Vagina (tissue), 2 donors: Measurements from ENCODE around the gene YWHAH. TPM values are rescaled to one million over a fixed set of nuclear protein-coding genes. Genes with fewer than 3 reads are reported as not detected.

ENCODE experiments used
- DNase-seq, 2 donors: peaks; one replicate each; pipeline ENCODE4 v3.0.0-alpha.2; 2017; ENCODE audit errors: extremely low spot score in 2 of 2
- H3K27ac ChIP-seq: fragments of 200-600 bp; sonication (generic); one replicate; pipeline ENCODE4 v1.5.1; 2019
- H3K27me3 ChIP-seq: fragments of 200-600 bp; sonication (generic); one replicate; pipeline ENCODE4 v1.5.1; 2019
- H3K36me3 ChIP-seq, 2 donors: fragments of 200-600 bp; sonication (generic); one replicate each; pipeline ENCODE4 v1.5.1; 2017 to 2019
- H3K4me1 ChIP-seq: fragments of 200-600 bp; sonication (generic); one replicate; pipeline ENCODE4 v1.5.1; 2019
- H3K4me3 ChIP-seq, 2 donors: fragments of 200-600 bp; sonication (generic); 1 replicate in 1 of 2; 2 replicates in 1 of 2; pipeline ENCODE4 v1.5.1; 2016 to 2019
- H3K9me3 ChIP-seq: fragments of 200-600 bp; sonication (generic); one replicate; pipeline ENCODE4 v1.5.1; 2019
- POLR2A ChIP-seq, 2 donors: fragments of 450-650 bp; IDR thresholded peaks; one replicate each; pipeline ENCODE4 v1.6.1; 2017; ENCODE audit warnings: antibody characterized with exemption in 2 of 2, mild to moderate bottlenecking in 2 of 2, moderate library complexity in 2 of 2
- POLR2AphosphoS5 ChIP-seq, 2 donors: sonication (generic); formaldehyde crosslinking; IDR thresholded peaks; one replicate each; pipeline ENCODE4 v1.9.0; 2017; ENCODE audit warnings: antibody characterized with exemption in 2 of 2, mild to moderate bottlenecking in 2 of 2, low read depth in 1 of 2; ENCODE audit not compliant: insufficient read depth in 1 of 2
- intact Hi-C: fragments of 100-400 bp; cut with DNase I; formaldehyde crosslinking; loops from one replicate; pipeline ENCODE4 v1.15.1; 2023
- total RNA-seq: library from RNA; depleted of rRNA; stranded (reverse); fragments of >200 nt; gene quantifications from one replicate; pipeline ENCODE4 v1.2.3, GENCODE V29; 2016
- TF ChIP-seq, protein P1 (sequence below), 3 experiments: fragments of 450-650 bp in 2 of 3; fragments of 200-600 bp in 1 of 3; sonication (generic) in 1 of 3; IDR thresholded peaks; one replicate each; pipeline ENCODE4 v1.5.1; 2017 to 2019; ENCODE audit warnings: antibody characterized with exemption in 3 of 3, mild to moderate bottlenecking in 2 of 3, moderate library complexity in 2 of 3

Gene YWHAH
- total RNA-seq: 86.2 TPM

DNA sequence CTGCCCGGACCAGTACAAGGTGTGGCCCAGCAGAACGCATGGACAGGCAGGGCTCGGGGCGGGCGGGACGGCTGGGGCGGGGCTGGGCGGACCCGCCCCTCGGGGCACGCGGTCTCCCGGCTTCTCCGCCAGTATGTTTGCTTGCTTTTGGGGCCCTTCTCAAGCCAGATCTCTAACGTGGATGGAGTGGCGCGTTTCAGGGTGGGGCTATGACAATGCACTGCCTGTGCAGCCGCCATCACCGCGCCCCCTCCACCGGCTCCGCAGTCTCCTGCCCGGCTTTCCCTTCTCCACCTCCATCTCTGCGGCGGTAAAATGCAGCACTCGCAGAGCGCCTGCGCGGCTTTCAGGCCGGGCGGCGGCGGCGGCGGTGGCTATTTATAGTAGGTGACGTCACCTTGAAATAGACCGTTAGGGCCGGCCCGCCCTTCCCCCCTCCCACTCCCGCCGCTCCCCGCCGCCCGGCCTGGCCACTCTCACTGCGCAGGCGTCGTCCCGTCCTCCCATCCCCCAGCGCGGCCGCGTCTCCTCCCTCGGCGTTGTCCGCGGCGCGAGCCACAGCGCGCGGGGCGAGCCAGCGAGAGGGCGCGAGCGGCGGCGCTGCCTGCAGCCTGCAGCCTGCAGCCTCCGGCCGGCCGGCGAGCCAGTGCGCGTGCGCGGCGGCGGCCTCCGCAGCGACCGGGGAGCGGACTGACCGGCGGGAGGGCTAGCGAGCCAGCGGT, at the start of gene YWHAH:
Gene YWHAH, plus strand, starts transcription at position 558 of the 722 bp plus-strand sequence. CDS start 199 bp downstream, outside the sequence.
- Histone ChIP-seq H3K36me3 (no peaks in the 10 kb centered on the region), H3K4me3 (peak within 1 kb of the TSS; percentile 92 to 99), H3K4me1 (peaks cover 28% of the 10 kb centered on the region), H3K27me3 (no peaks in the 10 kb centered on the region), H3K9me3 (no peaks in the 10 kb centered on the region), H3K27ac (peak within 1 kb of the TSS; percentile 98)
- intact Hi-C loops: no loop called here
- TF ChIP-seq, protein P1, sequence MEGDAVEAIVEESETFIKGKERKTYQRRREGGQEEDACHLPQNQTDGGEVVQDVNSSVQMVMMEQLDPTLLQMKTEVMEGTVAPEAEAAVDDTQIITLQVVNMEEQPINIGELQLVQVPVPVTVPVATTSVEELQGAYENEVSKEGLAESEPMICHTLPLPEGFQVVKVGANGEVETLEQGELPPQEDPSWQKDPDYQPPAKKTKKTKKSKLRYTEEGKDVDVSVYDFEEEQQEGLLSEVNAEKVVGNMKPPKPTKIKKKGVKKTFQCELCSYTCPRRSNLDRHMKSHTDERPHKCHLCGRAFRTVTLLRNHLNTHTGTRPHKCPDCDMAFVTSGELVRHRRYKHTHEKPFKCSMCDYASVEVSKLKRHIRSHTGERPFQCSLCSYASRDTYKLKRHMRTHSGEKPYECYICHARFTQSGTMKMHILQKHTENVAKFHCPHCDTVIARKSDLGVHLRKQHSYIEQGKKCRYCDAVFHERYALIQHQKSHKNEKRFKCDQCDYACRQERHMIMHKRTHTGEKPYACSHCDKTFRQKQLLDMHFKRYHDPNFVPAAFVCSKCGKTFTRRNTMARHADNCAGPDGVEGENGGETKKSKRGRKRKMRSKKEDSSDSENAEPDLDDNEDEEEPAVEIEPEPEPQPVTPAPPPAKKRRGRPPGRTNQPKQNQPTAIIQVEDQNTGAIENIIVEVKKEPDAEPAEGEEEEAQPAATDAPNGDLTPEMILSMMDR (IDR thresholded peaks at IDR 0.05): no peak
- TF ChIP-seq POLR2A (IDR thresholded peaks at IDR 0.05): peak in 1 of 2 donors; percentile 95
- TF ChIP-seq POLR2AphosphoS5 (IDR thresholded peaks at IDR 0.05; ENCODE audit: insufficient read depth in 1 of 2, low read depth in 1 of 2): peak; percentile 78 to 90
- peak in 1 of 2 donors; percentile 95 for DNase-seq

DNA sequence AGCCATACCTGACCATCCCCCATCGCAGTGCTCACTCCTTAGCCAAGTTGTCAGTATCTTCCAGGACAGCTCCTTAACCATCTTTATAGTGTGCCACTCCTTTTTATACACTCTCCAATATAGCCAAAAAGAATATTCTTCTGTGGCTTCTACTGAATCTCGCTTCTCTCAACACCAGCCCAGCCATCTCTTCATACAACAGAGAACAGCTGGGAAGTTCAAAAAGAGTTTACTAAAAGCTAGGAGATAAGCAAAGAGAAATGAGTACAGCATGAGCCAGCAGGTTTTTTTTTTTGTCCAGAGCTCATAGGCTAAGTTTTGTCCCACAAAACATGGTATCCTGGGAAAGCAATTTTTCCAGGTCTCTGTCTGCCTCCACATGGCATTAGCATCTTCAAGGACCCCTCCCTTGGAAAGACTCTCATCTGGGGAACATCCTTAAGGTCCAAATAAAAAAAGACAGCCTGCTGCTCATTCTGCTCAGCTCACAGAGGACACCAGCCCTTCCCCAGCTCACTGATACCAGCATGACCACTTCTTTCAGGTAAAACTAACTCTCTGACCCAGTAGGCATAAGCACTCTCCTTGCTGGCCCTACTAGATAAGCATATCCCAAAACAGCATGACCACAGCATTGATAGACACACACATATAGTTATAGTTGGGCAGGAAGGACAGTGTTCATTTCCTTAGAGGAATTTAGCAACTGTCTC, 48.8 kb upstream of the YWHAH start:
- Histone ChIP-seq H3K27ac (no peak overlapping the region), H3K9me3 (no peaks in the 10 kb centered on the region), H3K27me3 (no peaks in the 10 kb centered on the region), H3K4me3 (no peak overlapping the region), H3K36me3 (peaks cover 0 to 35% of the 10 kb centered on the region in 2 donors), H3K4me1 (no peaks in the 10 kb centered on the region)
- intact Hi-C loops: no loop called here
- TF ChIP-seq POLR2AphosphoS5 (IDR thresholded peaks at IDR 0.05; ENCODE audit: insufficient read depth in 1 of 2, low read depth in 1 of 2) (no peak), POLR2A (IDR thresholded peaks at IDR 0.05) (no peak)
- TF ChIP-seq, protein P1 (IDR thresholded peaks at IDR 0.05): no peak
- DNase-seq: no peak

DNA sequence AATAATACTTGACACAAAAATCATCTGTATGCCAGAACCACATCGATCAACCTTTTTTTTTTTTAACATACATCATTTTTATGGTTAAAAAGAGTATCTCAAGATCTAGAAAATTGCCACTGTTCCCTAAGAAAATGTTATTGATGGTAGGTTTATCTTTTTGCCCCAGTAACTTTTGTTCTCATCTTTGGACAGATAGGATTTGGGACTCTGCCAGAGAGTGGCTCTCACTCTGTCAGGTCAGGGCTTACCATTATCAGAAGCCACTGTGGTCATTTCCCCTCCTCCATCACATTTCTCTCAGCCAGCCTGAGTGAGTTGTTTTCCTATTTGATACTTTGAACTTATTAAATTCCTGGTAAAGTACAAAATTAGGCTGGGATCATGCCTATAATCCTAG, 47.9 kb upstream of the YWHAH start:
- TF ChIP-seq POLR2A (IDR thresholded peaks at IDR 0.05): no peak
- TF ChIP-seq, protein P1 (IDR thresholded peaks at IDR 0.05): no peak
- Histone ChIP-seq H3K36me3 (peaks cover 0 to 37% of the 10 kb centered on the region in 2 donors), H3K9me3 (no peaks in the 10 kb centered on the region), H3K27me3 (no peaks in the 10 kb centered on the region), H3K27ac (no peak overlapping the region), H3K4me1 (no peaks in the 10 kb centered on the region), H3K4me3 (no peak overlapping the region)
- intact Hi-C loops: no loop called here
- no peak for DNase-seq

DNA sequence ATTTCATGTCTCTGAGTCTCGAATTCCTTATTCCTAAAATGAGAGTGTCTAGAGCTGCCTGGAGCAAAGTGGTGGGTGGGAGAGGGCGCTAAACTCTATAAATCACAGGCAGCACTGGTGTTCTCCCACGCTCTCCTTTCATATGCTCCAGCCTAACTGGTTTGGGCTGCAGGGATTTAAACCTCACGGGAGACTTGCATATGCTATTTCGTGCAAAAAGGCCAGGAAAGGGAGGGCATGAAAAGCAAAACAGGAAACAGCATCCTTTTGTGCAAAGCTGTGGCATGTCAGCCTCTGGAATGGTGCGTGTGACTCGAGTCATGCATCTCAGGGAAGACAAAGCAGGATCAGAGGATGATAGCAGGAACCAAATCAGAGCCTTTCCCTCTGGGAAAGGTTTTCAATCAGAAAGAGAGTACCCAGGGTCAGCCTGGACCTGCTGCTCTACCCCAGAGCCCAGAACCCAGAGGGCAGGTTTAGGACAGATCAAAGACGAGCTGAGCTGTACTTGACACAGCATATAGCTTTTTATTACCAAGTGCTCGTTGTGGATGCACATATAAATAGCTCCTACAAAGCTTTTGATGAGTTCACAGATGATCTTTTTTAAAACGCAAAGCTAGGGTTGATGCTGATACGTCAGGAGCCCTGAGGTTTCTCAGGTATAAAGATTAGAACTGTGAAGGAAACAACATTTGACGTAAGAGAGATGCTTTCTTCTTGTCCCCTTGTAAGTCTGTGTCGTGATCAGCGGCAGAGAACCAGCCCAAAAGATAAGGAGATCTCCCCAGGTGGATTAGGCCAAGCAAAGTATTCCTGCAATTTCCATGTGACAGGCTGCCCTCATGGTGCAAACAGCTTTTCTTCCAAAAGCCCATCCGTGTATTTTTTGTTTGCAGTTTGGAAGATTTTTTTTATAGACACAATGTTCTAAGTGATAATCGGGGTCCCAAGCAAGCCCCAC, 46.2 kb upstream of the YWHAH start:
- no peak for DNase-seq
- TF ChIP-seq, protein P1 (IDR thresholded peaks at IDR 0.05): no peak
- no peak for TF ChIP-seq POLR2A (IDR thresholded peaks at IDR 0.05)
- no peaks in the 10 kb centered on the region for H3K4me1 ChIP-seq
- H3K9me3 ChIP-seq: no peaks in the 10 kb centered on the region
- H3K27me3 ChIP-seq: no peaks in the 10 kb centered on the region
- H3K36me3 ChIP-seq: peaks cover 0 to 42% of the 10 kb centered on the region in 2 donors
- intact Hi-C loops: no loop called here
- H3K27ac ChIP-seq: no peak overlapping the region
- no peak overlapping the region for H3K4me3 ChIP-seq
